ENCODE measurements around the gene ROGDI. TPM values are rescaled to one million over a fixed set of nuclear protein-coding genes. Genes with fewer than 3 reads are reported as not detected.

The ROGDI gene
- total and polyA plus RNA-seq, 2 of the 13 experiments (the other 11 are each of a cell fraction or from before 2014, with no cell fraction given), result 19.2 to 42.1 TPM

DNA sequence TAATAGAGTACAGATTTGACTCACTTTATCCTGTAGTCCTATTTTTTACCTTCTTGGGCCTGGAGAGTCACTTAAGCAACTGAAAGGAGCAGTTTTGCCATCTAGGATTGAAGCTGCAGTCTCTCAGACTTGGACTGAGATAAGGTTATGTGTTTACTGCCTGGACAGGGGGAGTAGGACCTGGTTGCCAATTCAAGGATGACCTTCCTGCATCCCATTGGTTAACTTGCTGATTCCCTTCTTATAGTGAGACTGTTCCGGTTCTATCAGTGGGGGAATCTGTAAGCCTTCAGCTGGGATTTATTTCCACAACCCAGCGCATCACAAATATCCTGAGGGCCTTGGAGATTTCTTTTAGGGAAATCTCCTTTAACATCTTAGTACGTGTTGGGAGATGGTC lies 47.8 kb upstream of the ROGDI start:
- intact Hi-C loops (cut with micrococcal nuclease; ENCODE audit: unreplicated experiment), result no loop called here
- H3K27me3 ChIP-seq (ENCODE audit: control insufficient read depth in 1 of 2, insufficient read depth in 2 of 2, low read length in 2 of 2), result peaks cover 0 to 4% of the 10 kb centered on the region in 2 experiments; a peak in 1 of 5 replicates
- POLR2A ChIA-PET, result no interaction called here
- no peak overlapping the region for H2AFZ ChIP-seq (ENCODE audit: low read length)
- CTCF ChIA-PET (ENCODE audit: low intra/inter-chr PET ratio, low total read pairs), result no interaction called here
- H3K9me3 ChIP-seq (ENCODE audit: low read length), result no peaks in the 10 kb centered on the region
- in situ Hi-C loops (cut with HindIII; ENCODE audit: extremely low pct_ligation_motif_present, low pct_unique_long_range_greater_than_20kb), result no loop called here
- peaks cover 7 to 24% of the 10 kb centered on the region in 2 experiments for H3K36me3 ChIP-seq (replicated peaks in 1 of 2; ENCODE audit: control insufficient read depth in 1 of 2, insufficient read depth in 2 of 2, low read length in 2 of 2)
- 83% methylated on average over 3 of the region's 3 CpGs for WGBS (ENCODE audit: low lambda C conversion rate)
- peaks cover 45% of the 10 kb centered on the region for H4K20me1 ChIP-seq (ENCODE audit: insufficient read depth, low read length)
- peak overlapping the region; percentile 98 for H3K4me2 ChIP-seq (ENCODE audit: low read depth, low read length)
- H3K27ac ChIP-seq (ENCODE audit: extremely low read length, insufficient read depth, low read length), result no peak overlapping the region
- BruUV-seq (replicated peaks), result no TSS peak
- peak overlapping the region; percentile 4 to 94 (median 18); a peak in 1 of 6 replicates for H3K4me3 ChIP-seq (replicated peaks in 1 of 3; ENCODE audit: insufficient read depth in 1 of 3, low read depth in 2 of 3, low read length in 3 of 3)
- ATAC-seq (no peak), DNase-seq (ENCODE audit: low spot score) (no peak), FAIRE-seq (no peak)
- H3K9ac ChIP-seq (ENCODE audit: insufficient read depth, low read depth, low read length), result no peak overlapping the region; the same call in 1 of the 2 replicates
- H3K4me1 ChIP-seq (ENCODE audit: insufficient read depth, low read length), result peaks cover 43% of the 10 kb centered on the region
- peaks cover 72% of the 10 kb centered on the region for H3K79me2 ChIP-seq (ENCODE audit: insufficient read depth, low read length)
- TF ChIP-seq ARID2 (CRISPR knock-in tag; IDR thresholded peaks at IDR 0.05; ENCODE audit: borderline replicate concordance), result no peak
- TF ChIP-seq, protein P1, sequence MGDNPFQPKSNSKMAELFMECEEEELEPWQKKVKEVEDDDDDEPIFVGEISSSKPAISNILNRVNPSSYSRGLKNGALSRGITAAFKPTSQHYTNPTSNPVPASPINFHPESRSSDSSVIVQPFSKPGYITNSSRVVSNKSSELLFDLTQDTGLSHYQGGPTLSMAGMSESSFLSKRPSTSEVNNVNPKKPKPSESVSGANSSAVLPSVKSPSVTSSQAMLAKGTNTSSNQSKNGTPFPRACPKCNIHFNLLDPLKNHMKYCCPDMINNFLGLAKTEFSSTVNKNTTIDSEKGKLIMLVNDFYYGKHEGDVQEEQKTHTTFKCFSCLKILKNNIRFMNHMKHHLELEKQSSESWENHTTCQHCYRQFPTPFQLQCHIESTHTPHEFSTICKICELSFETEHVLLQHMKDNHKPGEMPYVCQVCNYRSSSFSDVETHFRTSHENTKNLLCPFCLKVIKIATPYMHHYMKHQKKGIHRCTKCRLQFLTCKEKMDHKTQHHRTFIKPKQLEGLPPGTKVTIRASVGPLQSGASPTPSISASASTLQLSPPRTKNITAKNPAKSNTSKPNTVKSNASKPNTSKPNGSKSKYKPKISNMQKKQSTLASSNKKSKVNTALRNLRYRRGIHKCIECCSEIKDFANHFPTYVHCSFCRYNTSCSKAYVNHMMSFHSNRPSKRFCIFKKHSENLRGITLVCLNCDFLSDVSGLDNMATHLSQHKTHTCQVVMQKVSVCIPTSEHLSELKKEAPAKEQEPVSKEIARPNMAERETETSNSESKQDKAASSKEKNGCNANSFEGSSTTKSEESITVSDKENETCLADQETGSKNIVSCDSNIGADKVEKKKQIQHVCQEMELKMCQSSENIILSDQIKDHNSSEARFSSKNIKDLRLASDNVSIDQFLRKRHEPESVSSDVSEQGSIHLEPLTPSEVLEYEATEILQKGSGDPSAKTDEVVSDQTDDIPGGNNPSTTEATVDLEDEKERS (CRISPR knock-in tag; IDR thresholded peaks at IDR 0.05), result no peak
- no peak for TF ChIP-seq U2AF2 (IDR thresholded peaks at IDR 0.05; ENCODE audit: low read depth, low read length)
- no peak for TF ChIP-seq AKAP8 (CRISPR knock-in tag; IDR thresholded peaks at IDR 0.05)
- TF ChIP-seq FLYWCH1 (CRISPR knock-in tag; IDR thresholded peaks at IDR 0.05), result no peak
- TF ChIP-seq NBN (conservative IDR thresholded peaks at IDR 0.05), result no peak
- TF ChIP-seq, protein P2, sequence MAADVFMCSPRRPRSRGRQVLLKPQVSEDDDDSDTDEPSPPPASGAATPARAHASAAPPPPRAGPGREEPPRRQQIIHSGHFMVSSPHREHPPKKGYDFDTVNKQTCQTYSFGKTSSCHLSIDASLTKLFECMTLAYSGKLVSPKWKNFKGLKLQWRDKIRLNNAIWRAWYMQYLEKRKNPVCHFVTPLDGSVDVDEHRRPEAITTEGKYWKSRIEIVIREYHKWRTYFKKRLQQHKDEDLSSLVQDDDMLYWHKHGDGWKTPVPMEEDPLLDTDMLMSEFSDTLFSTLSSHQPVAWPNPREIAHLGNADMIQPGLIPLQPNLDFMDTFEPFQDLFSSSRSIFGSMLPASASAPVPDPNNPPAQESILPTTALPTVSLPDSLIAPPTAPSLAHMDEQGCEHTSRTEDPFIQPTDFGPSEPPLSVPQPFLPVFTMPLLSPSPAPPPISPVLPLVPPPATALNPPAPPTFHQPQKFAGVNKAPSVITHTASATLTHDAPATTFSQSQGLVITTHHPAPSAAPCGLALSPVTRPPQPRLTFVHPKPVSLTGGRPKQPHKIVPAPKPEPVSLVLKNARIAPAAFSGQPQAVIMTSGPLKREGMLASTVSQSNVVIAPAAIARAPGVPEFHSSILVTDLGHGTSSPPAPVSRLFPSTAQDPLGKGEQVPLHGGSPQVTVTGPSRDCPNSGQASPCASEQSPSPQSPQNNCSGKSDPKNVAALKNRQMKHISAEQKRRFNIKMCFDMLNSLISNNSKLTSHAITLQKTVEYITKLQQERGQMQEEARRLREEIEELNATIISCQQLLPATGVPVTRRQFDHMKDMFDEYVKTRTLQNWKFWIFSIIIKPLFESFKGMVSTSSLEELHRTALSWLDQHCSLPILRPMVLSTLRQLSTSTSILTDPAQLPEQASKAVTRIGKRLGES (CRISPR knock-in tag; IDR thresholded peaks at IDR 0.05; ENCODE audit: borderline replicate concordance), result no peak
- TF ChIP-seq NFE2L1 (CRISPR knock-in tag; IDR thresholded peaks at IDR 0.05; ENCODE audit: borderline replicate concordance), result no peak
- no peak for TF ChIP-seq ZFP41 (CRISPR knock-in tag; IDR thresholded peaks at IDR 0.05; ENCODE audit: borderline replicate concordance)
- TF ChIP-seq, protein P3, sequence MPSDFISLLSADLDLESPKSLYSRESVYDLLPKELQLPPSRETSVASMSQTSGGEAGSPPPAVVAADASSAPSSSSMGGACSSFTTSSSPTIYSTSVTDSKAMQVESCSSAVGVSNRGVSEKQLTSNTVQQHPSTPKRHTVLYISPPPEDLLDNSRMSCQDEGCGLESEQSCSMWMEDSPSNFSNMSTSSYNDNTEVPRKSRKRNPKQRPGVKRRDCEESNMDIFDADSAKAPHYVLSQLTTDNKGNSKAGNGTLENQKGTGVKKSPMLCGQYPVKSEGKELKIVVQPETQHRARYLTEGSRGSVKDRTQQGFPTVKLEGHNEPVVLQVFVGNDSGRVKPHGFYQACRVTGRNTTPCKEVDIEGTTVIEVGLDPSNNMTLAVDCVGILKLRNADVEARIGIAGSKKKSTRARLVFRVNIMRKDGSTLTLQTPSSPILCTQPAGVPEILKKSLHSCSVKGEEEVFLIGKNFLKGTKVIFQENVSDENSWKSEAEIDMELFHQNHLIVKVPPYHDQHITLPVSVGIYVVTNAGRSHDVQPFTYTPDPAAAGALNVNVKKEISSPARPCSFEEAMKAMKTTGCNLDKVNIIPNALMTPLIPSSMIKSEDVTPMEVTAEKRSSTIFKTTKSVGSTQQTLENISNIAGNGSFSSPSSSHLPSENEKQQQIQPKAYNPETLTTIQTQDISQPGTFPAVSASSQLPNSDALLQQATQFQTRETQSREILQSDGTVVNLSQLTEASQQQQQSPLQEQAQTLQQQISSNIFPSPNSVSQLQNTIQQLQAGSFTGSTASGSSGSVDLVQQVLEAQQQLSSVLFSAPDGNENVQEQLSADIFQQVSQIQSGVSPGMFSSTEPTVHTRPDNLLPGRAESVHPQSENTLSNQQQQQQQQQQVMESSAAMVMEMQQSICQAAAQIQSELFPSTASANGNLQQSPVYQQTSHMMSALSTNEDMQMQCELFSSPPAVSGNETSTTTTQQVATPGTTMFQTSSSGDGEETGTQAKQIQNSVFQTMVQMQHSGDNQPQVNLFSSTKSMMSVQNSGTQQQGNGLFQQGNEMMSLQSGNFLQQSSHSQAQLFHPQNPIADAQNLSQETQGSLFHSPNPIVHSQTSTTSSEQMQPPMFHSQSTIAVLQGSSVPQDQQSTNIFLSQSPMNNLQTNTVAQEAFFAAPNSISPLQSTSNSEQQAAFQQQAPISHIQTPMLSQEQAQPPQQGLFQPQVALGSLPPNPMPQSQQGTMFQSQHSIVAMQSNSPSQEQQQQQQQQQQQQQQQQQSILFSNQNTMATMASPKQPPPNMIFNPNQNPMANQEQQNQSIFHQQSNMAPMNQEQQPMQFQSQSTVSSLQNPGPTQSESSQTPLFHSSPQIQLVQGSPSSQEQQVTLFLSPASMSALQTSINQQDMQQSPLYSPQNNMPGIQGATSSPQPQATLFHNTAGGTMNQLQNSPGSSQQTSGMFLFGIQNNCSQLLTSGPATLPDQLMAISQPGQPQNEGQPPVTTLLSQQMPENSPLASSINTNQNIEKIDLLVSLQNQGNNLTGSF (CRISPR knock-in tag; IDR thresholded peaks at IDR 0.05), result no peak
- TF ChIP-seq ZNF674 (CRISPR knock-in tag; IDR thresholded peaks at IDR 0.05; ENCODE audit: low read depth), result no peak
- no peak for TF ChIP-seq ZSCAN29 (CRISPR knock-in tag; conservative IDR thresholded peaks at IDR 0.05)
- TF ChIP-seq FOXP1 (IDR thresholded peaks at IDR 0.05), result no peak
- TF ChIP-seq FOXP1 (CRISPR knock-in tag; IDR thresholded peaks at IDR 0.05), result no peak
